Uterus (tissue), 4 donors: ENCODE results near the gene CALM1. TPM values are rescaled to one million over a fixed set of nuclear protein-coding genes. Genes with fewer than 3 reads are reported as not detected.
A peak's percentile ranks its signal among the peaks of the same experiment; 100 is the strongest.

ENCODE experiments used
- DNase-seq, 2 donors: peaks; one replicate each; pipeline ENCODE4 v3.0.0-alpha.2; 2019 to 2020
- H3K27ac ChIP-seq, 2 donors: fragments of 200-600 bp; sonication (generic); 1 replicate in 1 of 2; 2 replicates in 1 of 2; pipeline ENCODE4 v1.5.1; 2016 to 2018
- H3K27me3 ChIP-seq, 2 donors: fragments of 200-600 bp; sonication (generic); one replicate each; pipeline ENCODE4 v1.5.1; 2018 to 2019; ENCODE audit warnings: control low read depth in 1 of 2
- H3K36me3 ChIP-seq, 2 donors: fragments of 200-600 bp; sonication (generic); one replicate each; pipeline ENCODE4 v1.5.1; 2019; ENCODE audit warnings: control low read depth in 1 of 2
- H3K4me1 ChIP-seq, 2 donors: fragments of 200-600 bp; sonication (generic); one replicate each; pipeline ENCODE4 v1.5.1; 2018 to 2019; ENCODE audit warnings: control low read depth in 1 of 2
- H3K4me3 ChIP-seq, 2 donors: fragments of 200-600 bp; sonication (generic); 1 replicate in 1 of 2; 2 replicates in 1 of 2; pipeline ENCODE4 v1.5.1; 2018 to 2019; ENCODE audit warnings: mild to moderate bottlenecking in 1 of 2
- H3K9me3 ChIP-seq, 2 donors: fragments of 200-600 bp; sonication (generic); one replicate each; pipeline ENCODE4 v1.5.1; 2019; ENCODE audit warnings: control low read depth in 1 of 2
- POLR2A ChIP-seq, 2 donors: fragments of 450-650 bp; IDR thresholded peaks; one replicate each; pipeline ENCODE4 v1.6.1; 2016; ENCODE audit warnings: antibody characterized with exemption in 2 of 2, mild to moderate bottlenecking in 1 of 2, moderate library complexity in 1 of 2
- intact Hi-C: fragments of 100-400 bp; cut with DNase I; formaldehyde crosslinking; loops from one replicate; pipeline ENCODE4 v1.15.1; 2023; ENCODE audit warnings: low total_unique reads
- total RNA-seq, 4 donors: library from RNA; depleted of rRNA in 3 of 4; stranded (reverse); fragments of >200 nt in 3 of 4; gene quantifications; one replicate each; pipeline versions ENCODE4 v1.1.0 to v1.2.4, GENCODE V29; 2014 to 2023
- TF ChIP-seq, protein P1 (sequence below), 4 experiments: fragments of 200-600 bp in 2 of 4; fragments of 450-650 bp in 2 of 4; sonication (generic) in 2 of 4; IDR thresholded peaks; one replicate each; pipeline ENCODE4 v1.5.1; 2016 to 2019; ENCODE audit warnings: antibody characterized with exemption in 4 of 4, mild to moderate bottlenecking in 2 of 4, moderate library complexity in 1 of 4
- donor health status: DM: yes; HTN: yes; CAD: no.

CALM1 gene
- total RNA-seq, 4 donors from 2014 or later, result 155 to 248 (median 201) TPM

DNA sequence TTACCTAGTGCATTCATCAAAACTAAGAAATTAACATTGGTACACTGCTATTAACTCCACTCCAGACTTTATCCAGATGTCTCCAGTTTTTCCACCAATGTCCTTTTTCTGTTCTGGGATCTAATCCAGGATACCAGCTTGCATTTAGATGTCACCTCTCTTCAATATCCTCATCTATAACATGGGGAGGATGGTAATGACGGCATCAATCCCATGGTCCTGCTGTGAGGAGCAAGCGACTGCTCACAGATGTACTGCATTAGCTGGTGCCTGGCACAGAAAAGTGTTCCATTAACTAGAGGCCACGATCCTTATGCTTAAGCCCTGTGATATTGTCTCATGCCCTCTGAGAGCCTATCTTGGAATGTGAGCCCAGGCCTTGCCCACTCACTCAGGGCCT lies 53.8 kb downstream of the CALM1 start:
- Histone ChIP-seq H3K4me3 (no peak overlapping the region), H3K4me1 (no peaks in the 10 kb centered on the region), H3K36me3 (no peaks in the 10 kb centered on the region), H3K9me3 (no peaks in the 10 kb centered on the region), H3K27ac (no peak overlapping the region), H3K27me3 (no peaks in the 10 kb centered on the region)
- no peak for TF ChIP-seq POLR2A (IDR thresholded peaks at IDR 0.05)
- TF ChIP-seq, protein P1, sequence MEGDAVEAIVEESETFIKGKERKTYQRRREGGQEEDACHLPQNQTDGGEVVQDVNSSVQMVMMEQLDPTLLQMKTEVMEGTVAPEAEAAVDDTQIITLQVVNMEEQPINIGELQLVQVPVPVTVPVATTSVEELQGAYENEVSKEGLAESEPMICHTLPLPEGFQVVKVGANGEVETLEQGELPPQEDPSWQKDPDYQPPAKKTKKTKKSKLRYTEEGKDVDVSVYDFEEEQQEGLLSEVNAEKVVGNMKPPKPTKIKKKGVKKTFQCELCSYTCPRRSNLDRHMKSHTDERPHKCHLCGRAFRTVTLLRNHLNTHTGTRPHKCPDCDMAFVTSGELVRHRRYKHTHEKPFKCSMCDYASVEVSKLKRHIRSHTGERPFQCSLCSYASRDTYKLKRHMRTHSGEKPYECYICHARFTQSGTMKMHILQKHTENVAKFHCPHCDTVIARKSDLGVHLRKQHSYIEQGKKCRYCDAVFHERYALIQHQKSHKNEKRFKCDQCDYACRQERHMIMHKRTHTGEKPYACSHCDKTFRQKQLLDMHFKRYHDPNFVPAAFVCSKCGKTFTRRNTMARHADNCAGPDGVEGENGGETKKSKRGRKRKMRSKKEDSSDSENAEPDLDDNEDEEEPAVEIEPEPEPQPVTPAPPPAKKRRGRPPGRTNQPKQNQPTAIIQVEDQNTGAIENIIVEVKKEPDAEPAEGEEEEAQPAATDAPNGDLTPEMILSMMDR (IDR thresholded peaks at IDR 0.05), result no peak
- no peak for DNase-seq
- intact Hi-C loops, result no loop called here

- Histone ChIP-seq H3K4me1 (no peaks in the 10 kb centered on the region), H3K27ac (no peak overlapping the region), H3K27me3 (no peaks in the 10 kb centered on the region), H3K4me3 (no peak overlapping the region), H3K36me3 (no peaks in the 10 kb centered on the region), H3K9me3 (no peaks in the 10 kb centered on the region)
- TF ChIP-seq POLR2A (IDR thresholded peaks at IDR 0.05), result no peak
- TF ChIP-seq, protein P1 (IDR thresholded peaks at IDR 0.05), result no peak
- no peak for DNase-seq
- intact Hi-C loops, result no loop called here
These were observed 54.6 kb downstream of the CALM1 start for GRCh38 chr14:90451443-90451842.

- no peak for DNase-seq
- Histone ChIP-seq H3K4me1 (no peaks in the 10 kb centered on the region), H3K4me3 (no peak overlapping the region), H3K27ac (no peak overlapping the region), H3K36me3 (no peaks in the 10 kb centered on the region), H3K9me3 (no peaks in the 10 kb centered on the region), H3K27me3 (no peaks in the 10 kb centered on the region)
- intact Hi-C loops, result no loop called here
- TF ChIP-seq, protein P1 (IDR thresholded peaks at IDR 0.05), result no peak
These were observed 55.1 kb downstream of the CALM1 start for GRCh38 chr14:90451961-90452360.

GRCh38 chr14:90452366-90452765 lies 55.5 kb downstream of the CALM1 start:
- intact Hi-C loops, result no loop called here
- no peaks in the 10 kb centered on the region for H3K4me1 ChIP-seq
- H3K27me3 ChIP-seq, result no peaks in the 10 kb centered on the region
- no peak overlapping the region for H3K27ac ChIP-seq
- H3K4me3 ChIP-seq, result no peak overlapping the region
- TF ChIP-seq, protein P1 (IDR thresholded peaks at IDR 0.05), result no peak
- no peak for TF ChIP-seq POLR2A (IDR thresholded peaks at IDR 0.05)
- no peaks in the 10 kb centered on the region for H3K9me3 ChIP-seq
- H3K36me3 ChIP-seq, result no peaks in the 10 kb centered on the region
- DNase-seq, result no peak

- H3K4me1 ChIP-seq, result no peaks in the 10 kb centered on the region
- DNase-seq, result peak in 1 of 2 donors; percentile 34
- no peak for TF ChIP-seq POLR2A (IDR thresholded peaks at IDR 0.05)
- TF ChIP-seq, protein P1 (IDR thresholded peaks at IDR 0.05), result no peak
- intact Hi-C loops, result no loop called here
- H3K36me3 ChIP-seq, result no peaks in the 10 kb centered on the region
- no peak overlapping the region for H3K27ac ChIP-seq
- no peak overlapping the region for H3K4me3 ChIP-seq
- H3K9me3 ChIP-seq, result no peaks in the 10 kb centered on the region
- H3K27me3 ChIP-seq, result no peaks in the 10 kb centered on the region
These were observed 56.6 kb downstream of the CALM1 start for GRCh38 chr14:90453401-90453951.
